SK-N-SH (cell line): ENCODE data around the gene FXR2.

Source experiments
- CHD2 ChIP-seq: fragments of 150-350 bp; IDR thresholded peaks from 2 replicates; pipeline ENCODE4 v1.6.1; 2018; ENCODE audit warnings: low read length; ENCODE audit not compliant: partially characterized antibody
- CTCF ChIP-seq: fragments of 200-600 bp; sonication (generic); IDR thresholded peaks from 2 replicates; pipeline ENCODE4 v1.6.1; 2017; ENCODE audit warnings: antibody characterized with exemption, mild to moderate bottlenecking, moderate library complexity
- EP300 ChIP-seq, 2 experiments: IDR thresholded peaks; 2 replicates each; pipeline versions ENCODE4 v1.4.0 to v1.6.1; 2012; ENCODE audit warnings: borderline replicate concordance in 1 of 2, low read depth in 1 of 2, low read length in 1 of 2
- JUND ChIP-seq: IDR thresholded peaks from 2 replicates; pipeline ENCODE4 v1.4.0; 2012
- NRF1 ChIP-seq: IDR thresholded peaks from 2 replicates; pipeline ENCODE4 v1.6.1; 2012; ENCODE audit warnings: low read depth, mild to moderate bottlenecking, low read length
- POLR2AphosphoS5 ChIP-seq: IDR thresholded peaks from 2 replicates; pipeline ENCODE4 v1.6.1; 2012; ENCODE audit warnings: low read depth, low read length
- RCOR1 ChIP-seq: fragments of 150-350 bp; IDR thresholded peaks from 2 replicates; pipeline ENCODE4 v1.6.1; 2017; ENCODE audit warnings: antibody characterized with exemption, low read length
- REST ChIP-seq: IDR thresholded peaks from 2 replicates; pipeline ENCODE4 v1.6.1; 2012; ENCODE audit warnings: mild to moderate bottlenecking, low read depth, low read length, moderate library complexity
- SMC3 ChIP-seq: IDR thresholded peaks from 2 replicates; pipeline ENCODE4 v1.6.1; 2012; ENCODE audit warnings: low read depth, low read length, improper control_type of control experiment
- TEAD4 ChIP-seq: IDR thresholded peaks from 2 replicates; pipeline ENCODE4 v1.4.0; 2012; ENCODE audit warnings: mild to moderate bottlenecking, borderline replicate concordance; ENCODE audit not compliant: insufficient read depth
- YY1 ChIP-seq: IDR thresholded peaks from 2 replicates; pipeline ENCODE4 v1.4.0; 2012; ENCODE audit warnings: low read depth, mild to moderate bottlenecking

DNA sequence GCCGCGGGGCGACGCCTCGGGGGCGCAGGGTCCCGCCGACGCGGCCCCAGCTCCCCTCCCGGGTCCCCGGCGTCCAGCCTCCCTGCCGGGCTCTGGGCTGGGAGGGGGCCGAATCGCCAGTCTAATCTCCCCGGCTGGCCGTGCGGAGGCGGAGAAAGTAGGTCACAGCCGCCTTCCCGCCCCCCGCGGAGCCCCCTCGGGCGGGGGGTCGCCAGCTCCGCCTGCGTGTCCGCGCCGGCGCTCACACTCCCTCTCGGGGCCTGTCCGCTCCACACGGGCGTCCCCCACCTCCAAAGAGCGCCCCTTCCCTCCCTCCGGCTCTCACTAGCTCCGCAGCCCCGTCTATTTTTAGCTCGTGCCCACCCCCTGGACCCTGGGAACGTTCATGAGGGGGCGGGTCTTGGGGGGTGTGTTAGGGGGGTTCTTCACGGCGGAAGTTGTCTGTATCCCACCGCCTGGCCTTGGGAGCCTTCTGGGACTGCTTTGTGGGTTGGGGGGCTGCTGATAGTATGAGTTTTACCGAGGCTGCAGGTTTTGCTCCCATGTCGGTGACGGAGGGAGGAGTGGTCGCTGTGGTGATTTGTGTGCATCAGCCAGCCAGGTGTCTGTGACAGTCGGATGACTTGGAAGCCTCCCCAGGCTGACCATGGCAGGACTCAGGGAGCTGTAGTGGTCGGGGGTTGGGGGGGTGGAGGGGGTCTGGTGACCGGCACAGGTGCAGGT is 37.1 kb upstream of the FXR2 start:
- TF ChIP-seq JUND (no peak), TEAD4 (no peak), SMC3 (no peak), CTCF (no peak), NRF1 (no peak), EP300 (IDR thresholded peaks at IDR 0.05; ENCODE audit: borderline replicate concordance in 1 of 2, low read depth in 1 of 2, low read length in 1 of 2) (no peak), CHD2 (no peak), POLR2AphosphoS5 (no peak), YY1 (no peak), REST (no peak), RCOR1 (no peak)
